H1 (cell line): Measurements from ENCODE around the gene GPR161. TPM values are rescaled to one million over a fixed set of nuclear protein-coding genes. Genes with fewer than 3 reads are reported as not detected.

ENCODE experiments used
- CHD7 ChIP-seq: fragments of 300-600 bp; sonication (generic); IDR thresholded peaks from 2 replicates; pipeline ENCODE4 v1.7.1; 2012; ENCODE audit warnings: low read length, moderate library complexity, mild to moderate bottlenecking, inconsistent platforms; ENCODE audit not compliant: insufficient replicate concordance
- PHF8 ChIP-seq: fragments of 200-600 bp; sonication (generic); conservative IDR thresholded peaks from 2 replicates; pipeline ENCODE4 v1.7.1; 2012; ENCODE audit warnings: low read depth, mild to moderate bottlenecking, inconsistent platforms, low read length, moderate library complexity
- SRF ChIP-seq: IDR thresholded peaks from 2 replicates; pipeline ENCODE4 v1.6.1; 2011; ENCODE audit warnings: mild to moderate bottlenecking, low read depth, low read length, moderate library complexity
- TBP ChIP-seq: IDR thresholded peaks from 2 replicates; pipeline ENCODE4 v1.6.1; 2011; ENCODE audit warnings: low read depth, low read length, improper control_type of control experiment
- polyA plus RNA-seq, 7 experiments: library from polyadenylated mRNA; depleted of rRNA in 3 of 7; stranded (reverse) in 5 of 7; unstranded in 2 of 7; fragments of >200 nt in 5 of 7; fragments of 200-250 nt in 2 of 7; gene quantifications; 1 replicate in 5 of 7; 2 replicates in 1 of 7; 4 replicates in 1 of 7; pipeline versions ENCODE4 v1.2.1 to v1.2.3, GENCODE V29; 2011 to 2013; ENCODE audit warnings: missing spikeins in 2 of 7, mixed read lengths in 2 of 7
- total RNA-seq: library from RNA; stranded (reverse); fragmentation: NEBNext Ultra II Directional; extraction: Animal tissue kit (Norgen Biotek cat#: 25700); gene quantifications from 2 replicates; pipeline ENCODE4 v1.2.1, GENCODE V29; 2021

GPR161 gene
- total and polyA plus RNA-seq, 2 of the 8 experiments (the other 6 are each of a cell fraction or from before 2014, with no cell fraction given) = 13.7 to 16.8 TPM

- TF ChIP-seq CHD7 (no peak), TBP (no peak), PHF8 (no peak), SRF (no peak)
Observed at GRCh38 chr1:168102487-168102886, 34.2 kb downstream of the GPR161 start (continued).
